Measurements from ENCODE around the gene TMEM184A.
"Not testable (repeated sequence)": the region's sequence is repeated elsewhere in the genome, so short reads cannot be mapped to it uniquely, and the experiment has no call there.

The TMEM184A gene

GRCh38 chr7:1586126-1586826 is 30.3 kb upstream of the TMEM184A start:
- no peak overlapping the region for H3K4me3 ChIP-seq (ENCODE audit: low read length)
- H3K27ac ChIP-seq (ENCODE audit: low read depth, low read length): no peak overlapping the region
- no peak overlapping the region for H3K9ac ChIP-seq (ENCODE audit: low read length)
- no peaks in the 10 kb centered on the region for H3K4me1 ChIP-seq (ENCODE audit: control insufficient read depth, insufficient read depth, low read length)
- H3K36me3 ChIP-seq (ENCODE audit: control insufficient read depth, insufficient read depth, low read length): no peaks in the 10 kb centered on the region
- H3K27me3 ChIP-seq (ENCODE audit: control insufficient read depth, insufficient read depth, low read length): no peaks in the 10 kb centered on the region

- Histone ChIP-seq H3K9ac (ENCODE audit: low read length) (no peak overlapping the region), H3K4me1 (ENCODE audit: control insufficient read depth, insufficient read depth, low read length) (no peaks in the 10 kb centered on the region), H3K4me3 (ENCODE audit: low read length) (no peak overlapping the region), H3K27ac (ENCODE audit: low read depth, low read length) (no peak overlapping the region), H3K27me3 (ENCODE audit: control insufficient read depth, insufficient read depth, low read length) (no peaks in the 10 kb centered on the region), H3K36me3 (ENCODE audit: control insufficient read depth, insufficient read depth, low read length) (no peaks in the 10 kb centered on the region)
Observed at GRCh38 chr7:1585142-1585981, 29.4 kb upstream of the TMEM184A start.

GRCh38 chr7:1584700-1585099 is 28.7 kb upstream of the TMEM184A start:
- Histone ChIP-seq H3K27me3 (ENCODE audit: control insufficient read depth, insufficient read depth, low read length) (no peaks in the 10 kb centered on the region), H3K9ac (ENCODE audit: low read length) (no peak overlapping the region), H3K4me3 (ENCODE audit: low read length) (no peak overlapping the region), H3K27ac (ENCODE audit: low read depth, low read length) (no peak overlapping the region), H3K36me3 (ENCODE audit: control insufficient read depth, insufficient read depth, low read length) (no peaks in the 10 kb centered on the region), H3K4me1 (ENCODE audit: control insufficient read depth, insufficient read depth, low read length) (no peaks in the 10 kb centered on the region)

GRCh38 chr7:1583241-1583930 is 27.4 kb upstream of the TMEM184A start:
- not testable (repeated sequence) for H3K4me1 ChIP-seq (ENCODE audit: control insufficient read depth, insufficient read depth, low read length); H3K4me3 ChIP-seq (ENCODE audit: low read length); H3K9ac ChIP-seq (ENCODE audit: low read length); H3K27me3 ChIP-seq (ENCODE audit: control insufficient read depth, insufficient read depth, low read length); H3K27ac ChIP-seq (ENCODE audit: low read depth, low read length); H3K36me3 ChIP-seq (ENCODE audit: control insufficient read depth, insufficient read depth, low read length)

GRCh38 chr7:1580422-1581030 is 24.5 kb upstream of the TMEM184A start:
- Histone ChIP-seq H3K36me3 (ENCODE audit: control insufficient read depth, insufficient read depth, low read length) (no peaks in the 10 kb centered on the region), H3K4me3 (ENCODE audit: low read length) (no peak overlapping the region), H3K4me1 (ENCODE audit: control insufficient read depth, insufficient read depth, low read length) (no peaks in the 10 kb centered on the region), H3K27ac (ENCODE audit: low read depth, low read length) (no peak overlapping the region), H3K9ac (ENCODE audit: low read length) (no peak overlapping the region), H3K27me3 (ENCODE audit: control insufficient read depth, insufficient read depth, low read length) (no peaks in the 10 kb centered on the region)

GRCh38 chr7:1579481-1580421 is 23.7 kb upstream of the TMEM184A start:
- H3K9ac ChIP-seq (ENCODE audit: low read length): no peak overlapping the region

GRCh38 chr7:1578513-1578912 is 22.5 kb upstream of the TMEM184A start:
- H3K4me3 ChIP-seq (ENCODE audit: low read length): no peak overlapping the region
- no peaks in the 10 kb centered on the region for H3K36me3 ChIP-seq (ENCODE audit: control insufficient read depth, insufficient read depth, low read length)
- no peak overlapping the region for H3K9ac ChIP-seq (ENCODE audit: low read length)
- H3K4me1 ChIP-seq (ENCODE audit: control insufficient read depth, insufficient read depth, low read length): no peaks in the 10 kb centered on the region
- H3K27ac ChIP-seq (ENCODE audit: low read depth, low read length): no peak overlapping the region
- no peaks in the 10 kb centered on the region for H3K27me3 ChIP-seq (ENCODE audit: control insufficient read depth, insufficient read depth, low read length)

More at GRCh38 chr7:1579481-1580421, 23.7 kb upstream of the TMEM184A start:
- H3K4me1 ChIP-seq (ENCODE audit: control insufficient read depth, insufficient read depth, low read length): no peaks in the 10 kb centered on the region
- no peaks in the 10 kb centered on the region for H3K36me3 ChIP-seq (ENCODE audit: control insufficient read depth, insufficient read depth, low read length)
- no peak overlapping the region for H3K27ac ChIP-seq (ENCODE audit: low read depth, low read length)
- no peaks in the 10 kb centered on the region for H3K27me3 ChIP-seq (ENCODE audit: control insufficient read depth, insufficient read depth, low read length)
- H3K4me3 ChIP-seq (ENCODE audit: low read length): no peak overlapping the region

GRCh38 chr7:1576521-1577253 is 20.7 kb upstream of the TMEM184A start:
- no peaks in the 10 kb centered on the region for H3K27me3 ChIP-seq (ENCODE audit: control insufficient read depth, insufficient read depth, low read length)
- no peak overlapping the region for H3K4me3 ChIP-seq (ENCODE audit: low read length)
- H3K4me1 ChIP-seq (ENCODE audit: control insufficient read depth, insufficient read depth, low read length): no peaks in the 10 kb centered on the region
- no peak overlapping the region for H3K27ac ChIP-seq (ENCODE audit: low read depth, low read length)
- no peak overlapping the region for H3K9ac ChIP-seq (ENCODE audit: low read length)
- H3K36me3 ChIP-seq (ENCODE audit: control insufficient read depth, insufficient read depth, low read length): no peaks in the 10 kb centered on the region

GRCh38 chr7:1575809-1576208 is 19.8 kb upstream of the TMEM184A start:
- H3K9ac ChIP-seq (ENCODE audit: low read length): no peak overlapping the region
- H3K36me3 ChIP-seq (ENCODE audit: control insufficient read depth, insufficient read depth, low read length): no peaks in the 10 kb centered on the region
- no peaks in the 10 kb centered on the region for H3K27me3 ChIP-seq (ENCODE audit: control insufficient read depth, insufficient read depth, low read length)
- H3K27ac ChIP-seq (ENCODE audit: low read depth, low read length): no peak overlapping the region
- no peaks in the 10 kb centered on the region for H3K4me1 ChIP-seq (ENCODE audit: control insufficient read depth, insufficient read depth, low read length)
- H3K4me3 ChIP-seq (ENCODE audit: low read length): no peak overlapping the region

GRCh38 chr7:1572111-1572822 is 16.3 kb upstream of the TMEM184A start:
- no peak overlapping the region for H3K27ac ChIP-seq (ENCODE audit: low read depth, low read length)
- H3K9ac ChIP-seq (ENCODE audit: low read length): no peak overlapping the region
- no peaks in the 10 kb centered on the region for H3K27me3 ChIP-seq (ENCODE audit: control insufficient read depth, insufficient read depth, low read length)
- H3K36me3 ChIP-seq (ENCODE audit: control insufficient read depth, insufficient read depth, low read length): no peaks in the 10 kb centered on the region
- no peaks in the 10 kb centered on the region for H3K4me1 ChIP-seq (ENCODE audit: control insufficient read depth, insufficient read depth, low read length)
- no peak overlapping the region for H3K4me3 ChIP-seq (ENCODE audit: low read length)

All from rectal smooth muscle tissue (tissue), 1 donor.